Measurements from ENCODE around the gene STIP1. TPM values are rescaled to one million over a fixed set of nuclear protein-coding genes. Genes with fewer than 3 reads are reported as not detected.

STIP1 gene
- total RNA-seq (2014; rRNA removed) (543 and 557 TPM in 2 replicates), Bru-seq, nascent RNA (percentile 91 among the genes with signal in this experiment), BruChase-seq, experiment 1, labeled RNA remaining after a 6-hour chase (percentile 98 among the genes with signal in this experiment), BruChase-seq, experiment 2, labeled RNA remaining after a 2-hour chase (percentile 97 among the genes with signal in this experiment)
- long read RNA-seq, transcript STIP1-201 (14 exons, 2,196 nt): major isoform, 307 of 414 reads
- long read RNA-seq, partial matches to known transcripts: 75 of 414 reads
- long read RNA-seq, other reads (novel, unspliced or antisense): 28 of 414 reads

- H3K4me3 ChIP-seq (ENCODE audit: low read length): peak within 1 kb of the TSS; percentile 81
- peaks cover 14% of the 10 kb centered on the region for H4K20me1 ChIP-seq (ENCODE audit: low read length)
- H3K9me2 ChIP-seq (replicated peaks; ENCODE audit: low read length): no peaks in the 10 kb centered on the region
- TF ChIP-seq CTCF (conservative IDR thresholded peaks at IDR 0.05; ENCODE audit: low read depth, low read length) (peak; percentile 39; the same call in 1 of the 2 replicates), EZH2phosphoT487 (IDR thresholded peaks at IDR 0.05; ENCODE audit: borderline replicate concordance, low read length) (no peak), EZH2 (IDR thresholded peaks at IDR 0.05; ENCODE audit: low read length, unreplicated experiment) (no peak)
- H3K9me3 ChIP-seq (ENCODE audit: low read length): no peaks in the 10 kb centered on the region
- no peaks in the 10 kb centered on the region for H3K27me3 ChIP-seq (ENCODE audit: low read length)
- no TSS peak for BruUV-seq (replicated peaks)
- H3K79me2 ChIP-seq (ENCODE audit: low read length): peaks cover 28% of the 10 kb centered on the region
- H2AFZ ChIP-seq (ENCODE audit: low read length): peak within 1 kb of the TSS; percentile 58
- peaks cover 4% of the 10 kb centered on the region for H3F3A ChIP-seq (ENCODE audit: low read length, unreplicated experiment)
- intact Hi-C loops (cut with micrococcal nuclease): loop anchor here (1.0 to 10.0 kb wide), 4 partner anchors 19 to 1461 kb away; partner anchors contain the start of genes DNAJC4, ESRRA, HNRNPUL2 and MACROD1
- H3K27ac ChIP-seq (ENCODE audit: low read length): peak within 1 kb of the TSS; percentile 59
- CTCF ChIA-PET: interaction anchor here (0.5 to 1.6 kb wide), 6 partner anchors 10 to 169 kb away, joined by 3 to 10 read pairs (median 4); partner anchors contain the start of genes MACROD1, PRDX5 and TRMT112
- POLR2A ChIA-PET (ENCODE audit: unreplicated experiment): interaction anchor here (0.7 to 2.0 kb wide), 4 partner anchors 19 to 863 kb away, joined by 3 to 17 read pairs (median 10); no protein-coding TSS in a partner anchor
- H3K36me3 ChIP-seq (ENCODE audit: low read depth, low read length): peaks cover 21% of the 10 kb centered on the region
- H3K4me1 ChIP-seq (ENCODE audit: insufficient read depth, low read length): peaks cover 27% of the 10 kb centered on the region
- ATAC-seq: peak; percentile 86
- peak; percentile 100 for DNase-seq
- peak within 1 kb of the TSS; percentile 87 for H3K9ac ChIP-seq (ENCODE audit: low read length)
- H3K4me2 ChIP-seq (ENCODE audit: low read length): peak within 1 kb of the TSS; percentile 94
These were observed at the start of gene STIP1 for GRCh38 chr11:64185693-64186491. Gene STIP1, plus strand, starts transcription at chr11:64186171. Its CDS starts 91 bp downstream, at chr11:64186262.

- H3K9me2 ChIP-seq (replicated peaks; ENCODE audit: low read length): no peaks in the 10 kb centered on the region
- H3K4me3 ChIP-seq (ENCODE audit: low read length): no peak overlapping the region
- no peaks in the 10 kb centered on the region for H3K9me3 ChIP-seq (ENCODE audit: low read length)
- no peaks in the 10 kb centered on the region for H4K20me1 ChIP-seq (ENCODE audit: low read length)
- ChIA-PET CTCF (no interaction called here), POLR2A (ENCODE audit: unreplicated experiment) (interaction anchor here (0.7 kb wide), 1 partner anchor 381 kb away, joined by 3 read pairs; no protein-coding TSS in a partner anchor)
- DNase-seq: no peak
- no TSS peak for BruUV-seq (replicated peaks)
- H3K9ac ChIP-seq (ENCODE audit: low read length): no peak overlapping the region
- H3F3A ChIP-seq (ENCODE audit: low read length, unreplicated experiment): no peaks in the 10 kb centered on the region
- H3K27me3 ChIP-seq (ENCODE audit: low read length): no peaks in the 10 kb centered on the region
- H3K27ac ChIP-seq (ENCODE audit: low read length): no peak overlapping the region
- intact Hi-C loops (cut with micrococcal nuclease): no loop called here
- H3K4me2 ChIP-seq (ENCODE audit: low read length): no peak overlapping the region
- TF ChIP-seq EZH2 (IDR thresholded peaks at IDR 0.05; ENCODE audit: low read length, unreplicated experiment) (no peak), EZH2phosphoT487 (IDR thresholded peaks at IDR 0.05; ENCODE audit: borderline replicate concordance, low read length) (no peak), CTCF (conservative IDR thresholded peaks at IDR 0.05; ENCODE audit: low read depth, low read length) (no peak)
- H3K4me1 ChIP-seq (ENCODE audit: insufficient read depth, low read length): no peaks in the 10 kb centered on the region
- H2AFZ ChIP-seq (ENCODE audit: low read length): no peak overlapping the region
- no peak for ATAC-seq
- no peaks in the 10 kb centered on the region for H3K79me2 ChIP-seq (ENCODE audit: low read length)
- no peaks in the 10 kb centered on the region for H3K36me3 ChIP-seq (ENCODE audit: low read depth, low read length)
These were observed 49.1 kb upstream of the STIP1 start for GRCh38 chr11:64136765-64137441.
